Neutrophil (primary cell): ENCODE data around the gene CST3.
A peak's percentile ranks its signal among the peaks of the same experiment; 100 is the strongest.

Source experiments
- H3K27ac ChIP-seq: fragments of 200-600 bp; sonication (generic); 2 replicates; pipeline ENCODE4 v1.5.1; 2016; ENCODE audit warnings: mild to moderate bottlenecking, moderate library complexity
- H3K27me3 ChIP-seq: fragments of 200-600 bp; sonication (generic); 2 replicates; pipeline ENCODE4 v1.6.0; 2016; ENCODE audit warnings: mild to moderate bottlenecking
- H3K36me3 ChIP-seq: fragments of 200-600 bp; sonication (generic); 2 replicates; pipeline ENCODE4 v1.5.1; 2017
- H3K4me1 ChIP-seq, 2 experiments: fragments of 200-600 bp in 1 of 2; sonication (generic) in 1 of 2; 1 replicate in 1 of 2; 2 replicates in 1 of 2; pipeline versions ENCODE4 v1.5.1 to v1.6.1; 2013 to 2016; ENCODE audit warnings: low read depth in 1 of 2, low read length in 1 of 2, mild to moderate bottlenecking in 1 of 2, moderate library complexity in 1 of 2; ENCODE audit not compliant: control insufficient read depth in 1 of 2, insufficient read depth in 1 of 2
- H3K4me3 ChIP-seq, 2 experiments: fragments of 200-600 bp in 1 of 2; sonication (generic) in 1 of 2; 1 replicate in 1 of 2; 2 replicates in 1 of 2; pipeline ENCODE4 v1.5.1; 2013 to 2016; ENCODE audit warnings: low read depth in 1 of 2, low read length in 1 of 2, mild to moderate bottlenecking in 1 of 2, moderate library complexity in 1 of 2
- H3K9me3 ChIP-seq: fragments of 200-600 bp; sonication (generic); 2 replicates; pipeline ENCODE4 v1.5.1; 2016
- CTCF ChIP-seq: fragments of 200-600 bp; sonication (generic); IDR thresholded peaks from 2 replicates; pipeline ENCODE4 v1.5.1; 2016; ENCODE audit warnings: antibody characterized with exemption

The CST3 gene

GRCh38 chr20:23612396-23612795 is 25.4 kb downstream of the CST3 start:
- H3K27me3 ChIP-seq = no peaks in the 10 kb centered on the region
- H3K27ac ChIP-seq = no peak overlapping the region
- no peaks in the 10 kb centered on the region for H3K36me3 ChIP-seq
- no peaks in the 10 kb centered on the region for H3K4me1 ChIP-seq
- no peak overlapping the region for H3K4me3 ChIP-seq
- TF ChIP-seq CTCF = no peak
- no peaks in the 10 kb centered on the region for H3K9me3 ChIP-seq

GRCh38 chr20:23609486-23610109 is 28.2 kb downstream of the CST3 start:
- Histone ChIP-seq H3K9me3 (no peaks in the 10 kb centered on the region), H3K27ac (no peak overlapping the region), H3K36me3 (no peaks in the 10 kb centered on the region), H3K4me1 (no peaks in the 10 kb centered on the region), H3K27me3 (no peaks in the 10 kb centered on the region), H3K4me3 (no peak overlapping the region)
- TF ChIP-seq CTCF = no peak

GRCh38 chr20:23608251-23608846 is 29.4 kb downstream of the CST3 start:
- TF ChIP-seq CTCF = no peak
- Histone ChIP-seq H3K36me3 (no peaks in the 10 kb centered on the region), H3K4me1 (no peaks in the 10 kb centered on the region), H3K27me3 (no peaks in the 10 kb centered on the region), H3K27ac (no peak overlapping the region), H3K9me3 (no peaks in the 10 kb centered on the region), H3K4me3 (no peak overlapping the region)

- H3K4me3 ChIP-seq = no peak overlapping the region
- no peaks in the 10 kb centered on the region for H3K9me3 ChIP-seq
- no peaks in the 10 kb centered on the region for H3K36me3 ChIP-seq
- peaks cover 3% of the 10 kb centered on the region for H3K27me3 ChIP-seq
- no peaks in the 10 kb centered on the region for H3K4me1 ChIP-seq
- H3K27ac ChIP-seq = no peak overlapping the region
- no peak for TF ChIP-seq CTCF
These were observed 30.1 kb downstream of the CST3 start for GRCh38 chr20:23607497-23608245.

- TF ChIP-seq CTCF = peak; percentile 50
- H3K27ac ChIP-seq = no peak overlapping the region
- H3K4me1 ChIP-seq = no peaks in the 10 kb centered on the region
- no peak overlapping the region for H3K4me3 ChIP-seq
- peaks cover 3% of the 10 kb centered on the region for H3K27me3 ChIP-seq
- no peaks in the 10 kb centered on the region for H3K9me3 ChIP-seq
- H3K36me3 ChIP-seq = no peaks in the 10 kb centered on the region
These were observed 31.1 kb downstream of the CST3 start for GRCh38 chr20:23606652-23607049.
